ENCODE results near the gene CLEC4M. TPM values are rescaled to one million over a fixed set of nuclear protein-coding genes. Genes with fewer than 3 reads are reported as not detected.

CLEC4M gene
- total and polyA plus RNA-seq, 2 of the 8 experiments (the other 6 are each of a cell fraction or from before 2014, with no cell fraction given): not detected

DNA sequence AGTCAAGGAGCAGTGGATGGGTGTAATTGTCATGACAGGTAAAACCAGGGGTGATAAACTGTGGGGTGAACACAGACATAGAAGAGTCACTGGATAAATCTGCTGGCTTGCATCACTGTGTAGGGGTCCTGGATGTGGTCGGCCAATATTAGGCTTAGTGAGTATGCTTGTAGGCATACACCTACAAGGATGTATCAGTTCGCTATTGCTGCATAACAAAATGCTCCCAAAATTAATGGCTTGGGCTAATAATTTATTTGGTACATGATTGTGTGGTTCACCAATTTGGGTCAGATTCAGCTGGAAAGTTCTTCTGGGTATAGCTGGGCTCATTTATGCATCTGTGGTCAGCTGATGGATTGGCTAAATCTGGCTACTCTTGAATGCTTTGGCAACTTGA lies 55.8 kb downstream of the CLEC4M start:
- H3K27ac ChIP-seq (ENCODE audit: low read depth, low read length): no peak overlapping the region
- H3K27me3 ChIP-seq (replicated peaks in 1 of 4; ENCODE audit: control insufficient read depth in 3 of 4, extremely low read depth in 1 of 4, insufficient read depth in 3 of 4, low read length in 3 of 4): no peaks in the 10 kb centered on the region; a peak in 2 of 7 replicates
- no peak overlapping the region for H3K9ac ChIP-seq (replicated peaks in 1 of 4; ENCODE audit: extremely low read depth in 1 of 4, low read depth in 3 of 4, low read length in 3 of 4)
- no peak overlapping the region for H3K4me3 ChIP-seq (ENCODE audit: extremely low read depth in 1 of 4, insufficient read depth in 2 of 4, low read depth in 3 of 4, low read length in 4 of 4)
- H3K4ac ChIP-seq (replicated peaks; ENCODE audit: insufficient read length, low read depth, low read length): no peak overlapping the region
- H2BK20ac ChIP-seq (ENCODE audit: low read length): no peak overlapping the region
- no peaks in the 10 kb centered on the region for H3K4me1 ChIP-seq (replicated peaks in 1 of 4; ENCODE audit: control insufficient read depth in 3 of 4, insufficient read depth in 4 of 4, low read length in 3 of 4)
- no peaks in the 10 kb centered on the region for H3K79me1 ChIP-seq (ENCODE audit: low read depth, low read length)
- H4K91ac ChIP-seq (replicated peaks; ENCODE audit: insufficient read length, low read length): no peak overlapping the region
- H4K20me1 ChIP-seq (replicated peaks in 1 of 2; ENCODE audit: control insufficient read depth in 1 of 2, insufficient read depth in 2 of 2, low read length in 2 of 2): no peaks in the 10 kb centered on the region
- H3K23me2 ChIP-seq (ENCODE audit: low read depth, low read length): no peaks in the 10 kb centered on the region
- no peaks in the 10 kb centered on the region for H3K79me2 ChIP-seq (ENCODE audit: control insufficient read depth in 1 of 2, insufficient read depth in 2 of 2, low read length in 2 of 2)
- ChIA-PET POLR2A (ENCODE audit: partially characterized antibody) (interaction anchor here (0.9 to 1.8 kb wide), 3 partner anchors 9 to 175 kb away, joined by 3 to 5 read pairs (median 3); no protein-coding TSS in a partner anchor), CTCF (ENCODE audit: partially characterized antibody) (interaction anchor here (1.0 to 3.8 kb wide), 4 partner anchors 13 to 138 kb away, joined by 3 to 13 read pairs (median 4); partner anchors contain the start of gene TRAPPC5)
- WGBS, 2 experiments (ENCODE audit: extremely low coverage in 1 of 2, insufficient coverage in 1 of 2, insufficient read length in 1 of 2, insufficient replicate concordance in 2 of 2, low coverage in 1 of 2, low lambda C conversion rate in 2 of 2, missing lambda C conversion rate in 1 of 2): 66% methylated on average over 2 of the region's 2 CpGs; no CpG with 5 or more reads in 1 of the 2 experiments
- H3K9me3 ChIP-seq (ENCODE audit: insufficient read depth in 2 of 2, low read depth in 1 of 2, low read length in 1 of 2): peaks cover 3 to 6% of the 10 kb centered on the region in 2 experiments; a peak in 1 of 4 replicates
- TF ChIP-seq SIRT6 (IDR thresholded peaks at IDR 0.05; ENCODE audit: low read length) (no peak), TCF12 (IDR thresholded peaks at IDR 0.05; ENCODE audit: low read depth, low read length) (no peak), BCL11A (IDR thresholded peaks at IDR 0.05; ENCODE audit: low read depth in 2 of 2, low read length in 2 of 2) (no peak)
- H2BK120ac ChIP-seq (replicated peaks; ENCODE audit: low read depth, low read length): no peak overlapping the region
- no peak overlapping the region for H3K56ac ChIP-seq (replicated peaks; ENCODE audit: insufficient read length, low read depth, low read length)
- FAIRE-seq: no peak
- no peak for DNase-seq (ENCODE audit: low read depth in 1 of 2, low spot score in 2 of 2)
- H3K4me2 ChIP-seq (ENCODE audit: insufficient read depth in 1 of 2, low read depth in 2 of 2, low read length in 2 of 2): no peak overlapping the region
- H4K5ac ChIP-seq (ENCODE audit: insufficient read length, low read depth, low read length): no peak overlapping the region
- no peak overlapping the region for H2AFZ ChIP-seq (ENCODE audit: low read length)
- H3K36me3 ChIP-seq (ENCODE audit: control insufficient read depth in 2 of 4, insufficient read depth in 4 of 4, low read length in 3 of 4): no peaks in the 10 kb centered on the region; a peak in 1 of 8 replicates
- no peak overlapping the region for H3K14ac ChIP-seq (ENCODE audit: insufficient read length)
- no peak overlapping the region for H2BK15ac ChIP-seq (ENCODE audit: low read length)
- no peak overlapping the region for H4K8ac ChIP-seq (ENCODE audit: extremely low read depth, insufficient read depth, low read length)
- H3K23ac ChIP-seq (ENCODE audit: insufficient read length): no peak overlapping the region
- no peak overlapping the region for H2BK12ac ChIP-seq (ENCODE audit: low read depth, low read length)
- H2BK5ac ChIP-seq (ENCODE audit: low read depth, low read length): no peak overlapping the region
- H2AK5ac ChIP-seq (ENCODE audit: low read depth, low read length): no peak overlapping the region
- H3K18ac ChIP-seq (ENCODE audit: extremely low read depth, low read length): no peak overlapping the region

Other genes with a start within 250 kb of the CLEC4M start
- gene ZNF358, start 247.1 kb upstream of the CLEC4M start, total RNA-seq (2021; fragmentation: NEBNext Ultra II Directional; extraction: Animal tissue kit (Norgen Biotek cat#: 25700)): 40.0 and 44.0 TPM in 2 replicates
- 60.3 and 117 TPM in 2 replicates for gene ZNF358, start 247.1 kb upstream of the CLEC4M start, polyA plus RNA-seq (2011; rRNA removed)
- 15.8 and 19.1 TPM in 2 replicates for gene MCOLN1, start 240.6 kb upstream of the CLEC4M start, total RNA-seq (2021; fragmentation: NEBNext Ultra II Directional; extraction: Animal tissue kit (Norgen Biotek cat#: 25700))
- gene MCOLN1, start 240.6 kb upstream of the CLEC4M start, polyA plus RNA-seq (2011; rRNA removed): 40.0 and 42.8 TPM in 2 replicates
- 121 and 123 TPM in 2 replicates for gene PNPLA6, start 227.5 kb upstream of the CLEC4M start, total RNA-seq (2021; fragmentation: NEBNext Ultra II Directional; extraction: Animal tissue kit (Norgen Biotek cat#: 25700))
- gene PNPLA6, start 227.5 kb upstream of the CLEC4M start, polyA plus RNA-seq (2011; rRNA removed): 55.1 and 121 TPM in 2 replicates
- 30.4 and 32.5 TPM in 2 replicates for gene CAMSAP3, start 167.4 kb upstream of the CLEC4M start, total RNA-seq (2021; fragmentation: NEBNext Ultra II Directional; extraction: Animal tissue kit (Norgen Biotek cat#: 25700))
- gene CAMSAP3, start 167.4 kb upstream of the CLEC4M start, polyA plus RNA-seq (2011; rRNA removed): 11.4 and 19.6 TPM in 2 replicates
- 49.4 and 51.4 TPM in 2 replicates for gene XAB2, start 133.7 kb upstream of the CLEC4M start, total RNA-seq (2021; fragmentation: NEBNext Ultra II Directional; extraction: Animal tissue kit (Norgen Biotek cat#: 25700))
- gene XAB2, start 133.7 kb upstream of the CLEC4M start, polyA plus RNA-seq (2011; rRNA removed): 48.2 and 74.4 TPM in 2 replicates
- gene PET100, start 133.4 kb upstream of the CLEC4M start, total RNA-seq (2021; fragmentation: NEBNext Ultra II Directional; extraction: Animal tissue kit (Norgen Biotek cat#: 25700)): 105 and 127 TPM in 2 replicates
- 36.1 and 80.8 TPM in 2 replicates for gene PET100, start 133.4 kb upstream of the CLEC4M start, polyA plus RNA-seq (2011; rRNA removed)
- gene PCP2, start 129.5 kb upstream of the CLEC4M start, total RNA-seq (2021; fragmentation: NEBNext Ultra II Directional; extraction: Animal tissue kit (Norgen Biotek cat#: 25700)): not detected in 2 replicates
- gene PCP2, start 129.5 kb upstream of the CLEC4M start, polyA plus RNA-seq (2011; rRNA removed): 0.49 TPM in 1 of 2 replicates, not detected in the other
- 51.5 and 52.9 TPM in 2 replicates for gene STXBP2, start 126.1 kb upstream of the CLEC4M start, total RNA-seq (2021; fragmentation: NEBNext Ultra II Directional; extraction: Animal tissue kit (Norgen Biotek cat#: 25700))
- 53.8 and 82.7 TPM in 2 replicates for gene STXBP2, start 126.1 kb upstream of the CLEC4M start, polyA plus RNA-seq (2011; rRNA removed)
- not detected in 2 replicates for gene RETN, start 94.2 kb upstream of the CLEC4M start, total RNA-seq (2021; fragmentation: NEBNext Ultra II Directional; extraction: Animal tissue kit (Norgen Biotek cat#: 25700))
- not detected in 2 replicates for gene RETN, start 94.2 kb upstream of the CLEC4M start, polyA plus RNA-seq (2011; rRNA removed)
- not detected in 2 replicates for gene MCEMP1, start 86.2 kb upstream of the CLEC4M start, total RNA-seq (2021; fragmentation: NEBNext Ultra II Directional; extraction: Animal tissue kit (Norgen Biotek cat#: 25700))
- 0.13 TPM in 1 of 2 replicates, not detected in the other for gene MCEMP1, start 86.2 kb upstream of the CLEC4M start, polyA plus RNA-seq (2011; rRNA removed)
- gene TRAPPC5, start 82.4 kb upstream of the CLEC4M start, total RNA-seq (2021; fragmentation: NEBNext Ultra II Directional; extraction: Animal tissue kit (Norgen Biotek cat#: 25700)): 99.7 and 109 TPM in 2 replicates
- gene TRAPPC5, start 82.4 kb upstream of the CLEC4M start, polyA plus RNA-seq (2011; rRNA removed): 120 TPM in 2 replicates
- 0.29 TPM in 1 of 2 replicates, not detected in the other for gene FCER2, start 61.1 kb upstream of the CLEC4M start, total RNA-seq (2021; fragmentation: NEBNext Ultra II Directional; extraction: Animal tissue kit (Norgen Biotek cat#: 25700))
- gene FCER2, start 61.1 kb upstream of the CLEC4M start, polyA plus RNA-seq (2011; rRNA removed): 0.67 TPM in 2 replicates
- gene CLEC4G, start 31.1 kb upstream of the CLEC4M start, total RNA-seq (2021; fragmentation: NEBNext Ultra II Directional; extraction: Animal tissue kit (Norgen Biotek cat#: 25700)): 0.35 and 1.0 TPM in 2 replicates
- 2.9 and 3.2 TPM in 2 replicates for gene CLEC4G, start 31.1 kb upstream of the CLEC4M start, polyA plus RNA-seq (2011; rRNA removed)
- gene CD209, start 15.7 kb upstream of the CLEC4M start, total RNA-seq (2021; fragmentation: NEBNext Ultra II Directional; extraction: Animal tissue kit (Norgen Biotek cat#: 25700)): 0.22 TPM in 1 of 2 replicates, not detected in the other
- gene CD209, start 15.7 kb upstream of the CLEC4M start, polyA plus RNA-seq (2011; rRNA removed): 0.03 and 0.05 TPM in 2 replicates
- gene EVI5L, start 67.0 kb downstream of the CLEC4M start, total RNA-seq (2021; fragmentation: NEBNext Ultra II Directional; extraction: Animal tissue kit (Norgen Biotek cat#: 25700)): 10.4 and 11.0 TPM in 2 replicates
- 7.2 and 13.1 TPM in 2 replicates for gene EVI5L, start 67.0 kb downstream of the CLEC4M start, polyA plus RNA-seq (2011; rRNA removed)
- 23.9 and 25.3 TPM in 2 replicates for gene PRR36, start 111.1 kb downstream of the CLEC4M start, total RNA-seq (2021; fragmentation: NEBNext Ultra II Directional; extraction: Animal tissue kit (Norgen Biotek cat#: 25700))
- 1.6 and 3.4 TPM in 2 replicates for gene PRR36, start 111.1 kb downstream of the CLEC4M start, polyA plus RNA-seq (2011; rRNA removed)
- 2.9 and 3.4 TPM in 2 replicates for gene LRRC8E, start 125.3 kb downstream of the CLEC4M start, total RNA-seq (2021; fragmentation: NEBNext Ultra II Directional; extraction: Animal tissue kit (Norgen Biotek cat#: 25700))
- gene LRRC8E, start 125.3 kb downstream of the CLEC4M start, polyA plus RNA-seq (2011; rRNA removed): 2.7 and 2.8 TPM in 2 replicates
- 38.3 and 41.5 TPM in 2 replicates for gene MAP2K7, start 140.6 kb downstream of the CLEC4M start, total RNA-seq (2021; fragmentation: NEBNext Ultra II Directional; extraction: Animal tissue kit (Norgen Biotek cat#: 25700))
- 8.9 and 16.6 TPM in 2 replicates for gene MAP2K7, start 140.6 kb downstream of the CLEC4M start, polyA plus RNA-seq (2011; rRNA removed)
- gene TGFBR3L, start 151.6 kb downstream of the CLEC4M start, total RNA-seq (2021; fragmentation: NEBNext Ultra II Directional; extraction: Animal tissue kit (Norgen Biotek cat#: 25700)): 3.7 and 4.3 TPM in 2 replicates
- 3.1 and 8.9 TPM in 2 replicates for gene TGFBR3L, start 151.6 kb downstream of the CLEC4M start, polyA plus RNA-seq (2011; rRNA removed)
- 20.3 and 22.9 TPM in 2 replicates for gene SNAPC2, start 157.1 kb downstream of the CLEC4M start, total RNA-seq (2021; fragmentation: NEBNext Ultra II Directional; extraction: Animal tissue kit (Norgen Biotek cat#: 25700))
- 18.2 and 29.0 TPM in 2 replicates for gene SNAPC2, start 157.1 kb downstream of the CLEC4M start, polyA plus RNA-seq (2011; rRNA removed)
- 58.0 and 64.5 TPM in 2 replicates for gene CTXN1, start 162.9 kb downstream of the CLEC4M start, total RNA-seq (2021; fragmentation: NEBNext Ultra II Directional; extraction: Animal tissue kit (Norgen Biotek cat#: 25700))
- gene CTXN1, start 162.9 kb downstream of the CLEC4M start, polyA plus RNA-seq (2011; rRNA removed): 16.4 and 39.1 TPM in 2 replicates
- 123 and 131 TPM in 2 replicates for gene TIMM44, start 180.4 kb downstream of the CLEC4M start, total RNA-seq (2021; fragmentation: NEBNext Ultra II Directional; extraction: Animal tissue kit (Norgen Biotek cat#: 25700))
- gene TIMM44, start 180.4 kb downstream of the CLEC4M start, polyA plus RNA-seq (2011; rRNA removed): 150 and 182 TPM in 2 replicates
- 163 and 167 TPM in 2 replicates for gene ELAVL1, start 242.4 kb downstream of the CLEC4M start, total RNA-seq (2021; fragmentation: NEBNext Ultra II Directional; extraction: Animal tissue kit (Norgen Biotek cat#: 25700))
- 56.7 and 65.2 TPM in 2 replicates for gene ELAVL1, start 242.4 kb downstream of the CLEC4M start, polyA plus RNA-seq (2011; rRNA removed)

Data from H1 (cell line).